BLaER1 (cell line): ENCODE data around the gene NCS1.
A peak's percentile ranks its signal among the peaks of the same experiment; 100 is the strongest.

Source experiments
- H3K27ac ChIP-seq: shearing (Covaris generic); formaldehyde crosslinking; 2 replicates; pipeline ENCODE4 v1.8.1; 2022
- H3K27me3 ChIP-seq: shearing (Covaris generic); formaldehyde crosslinking; 2 replicates; pipeline ENCODE4 v1.8.1; 2022
- H3K36me3 ChIP-seq: shearing (Covaris generic); formaldehyde crosslinking; 2 replicates; pipeline ENCODE4 v1.8.1; 2022
- H3K4me1 ChIP-seq: shearing (Covaris generic); formaldehyde crosslinking; 2 replicates; pipeline ENCODE4 v1.8.1; 2022
- H3K4me2 ChIP-seq: shearing (Covaris generic); formaldehyde crosslinking; 2 replicates; pipeline ENCODE4 v1.8.1; 2022
- H3K4me3 ChIP-seq: shearing (Covaris generic); formaldehyde crosslinking; 2 replicates; pipeline ENCODE4 v1.8.1; 2022
- H3K9ac ChIP-seq: shearing (Covaris generic); formaldehyde crosslinking; 2 replicates; pipeline ENCODE4 v1.8.1; 2022
- H3K9me3 ChIP-seq: shearing (Covaris generic); formaldehyde crosslinking; 2 replicates; pipeline ENCODE4 v1.8.1; 2022
- H4K20me1 ChIP-seq: shearing (Covaris generic); formaldehyde crosslinking; 2 replicates; pipeline ENCODE4 v1.8.1; 2022
- Cebpa-rat ChIP-seq: shearing (Covaris generic); IDR thresholded peaks from 2 replicates; pipeline ENCODE4 v1.8.1; 2022

Gene NCS1

DNA sequence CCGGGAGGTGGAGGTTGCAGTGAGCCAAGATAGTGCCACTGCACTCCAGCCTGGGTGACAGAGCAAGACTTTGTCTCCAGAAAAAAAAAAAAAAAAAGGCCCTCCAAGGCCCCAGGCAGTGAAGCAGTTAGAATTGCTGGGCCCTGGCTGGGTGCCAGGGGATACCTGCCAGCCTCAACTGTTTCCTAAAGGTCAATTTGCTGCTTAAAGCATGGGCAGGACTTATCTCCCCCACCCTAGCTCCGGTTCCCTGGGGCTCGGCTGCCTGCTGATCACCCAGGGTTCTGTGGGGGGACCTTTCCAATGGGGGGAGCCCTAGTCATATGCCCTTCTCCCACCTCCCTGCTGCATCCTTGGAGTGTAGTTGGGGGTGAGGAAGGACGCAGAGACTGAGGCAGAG is 25.7 kb downstream of the NCS1 start:
- H3K4me1 ChIP-seq = peaks cover 77% of the 10 kb centered on the region
- H3K4me2 ChIP-seq = no peak overlapping the region
- H3K27ac ChIP-seq = no peak overlapping the region
- H3K36me3 ChIP-seq = peaks cover 15% of the 10 kb centered on the region; the same call in 1 of the 2 replicates
- no peaks in the 10 kb centered on the region for H3K27me3 ChIP-seq
- no peak overlapping the region for H3K9ac ChIP-seq
- H4K20me1 ChIP-seq = peaks cover 89% of the 10 kb centered on the region
- H3K4me3 ChIP-seq = no peak overlapping the region
- no peaks in the 10 kb centered on the region for H3K9me3 ChIP-seq
- no peak for TF ChIP-seq Cebpa-rat

GRCh38 chr9:130198501-130199179 is 26.4 kb downstream of the NCS1 start:
- no peak overlapping the region for H3K9ac ChIP-seq
- peaks cover 70% of the 10 kb centered on the region for H3K4me1 ChIP-seq
- TF ChIP-seq Cebpa-rat = no peak
- H3K4me2 ChIP-seq = no peak overlapping the region
- H3K4me3 ChIP-seq = no peak overlapping the region
- no peak overlapping the region for H3K27ac ChIP-seq
- H3K9me3 ChIP-seq = no peaks in the 10 kb centered on the region
- peaks cover 81% of the 10 kb centered on the region for H4K20me1 ChIP-seq
- H3K27me3 ChIP-seq = no peaks in the 10 kb centered on the region
- H3K36me3 ChIP-seq = peaks cover 21% of the 10 kb centered on the region; the same call in 1 of the 2 replicates

DNA sequence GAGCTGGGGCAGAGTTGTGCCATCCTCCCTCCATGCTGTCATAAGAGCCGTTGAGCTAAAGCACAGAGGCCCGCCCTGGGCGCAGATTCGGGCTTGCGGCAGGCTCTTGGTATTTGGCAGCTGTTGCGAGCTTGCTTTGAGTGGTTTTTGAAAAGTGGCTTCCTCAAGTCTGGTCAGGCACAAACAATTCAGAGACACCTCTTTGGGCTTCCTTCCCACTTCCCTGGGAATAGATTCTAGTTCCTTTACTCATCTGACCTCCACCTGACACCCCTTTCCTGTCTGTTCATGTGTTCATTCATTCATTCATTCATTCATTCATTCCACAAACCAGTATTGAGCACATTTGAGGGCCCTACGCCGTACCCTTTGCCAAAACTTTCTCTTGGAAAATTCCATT is 27.4 kb downstream of the NCS1 start:
- peaks cover 71% of the 10 kb centered on the region for H4K20me1 ChIP-seq
- H3K9ac ChIP-seq = no peak overlapping the region
- H3K4me1 ChIP-seq = peaks cover 60% of the 10 kb centered on the region
- H3K9me3 ChIP-seq = no peaks in the 10 kb centered on the region
- no peak overlapping the region for H3K27ac ChIP-seq
- peak overlapping the region; percentile 67 for H3K4me2 ChIP-seq
- H3K4me3 ChIP-seq = no peak overlapping the region
- no peaks in the 10 kb centered on the region for H3K27me3 ChIP-seq
- no peak for TF ChIP-seq Cebpa-rat
- H3K36me3 ChIP-seq = peaks cover 25% of the 10 kb centered on the region; the same call in 1 of the 2 replicates

- H3K4me2 ChIP-seq = peak overlapping the region; percentile 67
- no peaks in the 10 kb centered on the region for H3K9me3 ChIP-seq
- TF ChIP-seq Cebpa-rat = no peak
- peaks cover 65% of the 10 kb centered on the region for H4K20me1 ChIP-seq
- H3K36me3 ChIP-seq = peaks cover 25% of the 10 kb centered on the region; the same call in 1 of the 2 replicates
- no peak overlapping the region for H3K27ac ChIP-seq
- H3K9ac ChIP-seq = no peak overlapping the region
- H3K27me3 ChIP-seq = no peaks in the 10 kb centered on the region
- H3K4me3 ChIP-seq = no peak overlapping the region
- H3K4me1 ChIP-seq = peaks cover 53% of the 10 kb centered on the region
Observed at GRCh38 chr9:130200038-130200849, 28.0 kb downstream of the NCS1 start.

DNA sequence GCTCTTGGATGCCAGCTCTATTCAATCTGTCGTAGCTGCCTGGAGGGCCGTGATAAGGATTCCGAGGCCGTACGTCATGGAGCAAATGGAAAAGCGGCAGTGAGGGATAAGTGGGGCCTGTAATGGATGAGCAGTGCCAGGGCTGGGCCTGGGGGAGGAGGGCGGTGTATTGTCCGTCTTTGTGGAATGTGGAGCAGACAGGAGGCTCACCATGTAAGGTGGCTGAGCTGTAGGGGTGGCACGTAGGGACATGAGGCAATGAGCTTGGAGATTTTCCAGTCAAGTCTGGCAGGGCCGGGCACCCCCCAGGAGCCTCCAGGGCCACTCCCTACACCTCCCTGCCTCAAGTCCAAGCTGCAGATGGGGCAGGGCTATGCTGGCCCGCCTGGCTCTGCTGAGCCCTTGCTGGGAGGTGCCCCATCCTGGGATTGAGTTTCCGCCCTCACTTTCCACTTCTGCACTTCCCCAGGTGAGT is 29.2 kb downstream of the NCS1 start:
- Histone ChIP-seq H3K9ac (no peak overlapping the region), H3K36me3 (peaks cover 25% of the 10 kb centered on the region; the same call in 1 of the 2 replicates), H3K4me1 (peaks cover 42% of the 10 kb centered on the region), H3K9me3 (no peaks in the 10 kb centered on the region), H3K27me3 (no peaks in the 10 kb centered on the region), H3K4me2 (no peak overlapping the region), H4K20me1 (peaks cover 54% of the 10 kb centered on the region), H3K27ac (no peak overlapping the region), H3K4me3 (no peak overlapping the region)
- no peak for TF ChIP-seq Cebpa-rat

DNA sequence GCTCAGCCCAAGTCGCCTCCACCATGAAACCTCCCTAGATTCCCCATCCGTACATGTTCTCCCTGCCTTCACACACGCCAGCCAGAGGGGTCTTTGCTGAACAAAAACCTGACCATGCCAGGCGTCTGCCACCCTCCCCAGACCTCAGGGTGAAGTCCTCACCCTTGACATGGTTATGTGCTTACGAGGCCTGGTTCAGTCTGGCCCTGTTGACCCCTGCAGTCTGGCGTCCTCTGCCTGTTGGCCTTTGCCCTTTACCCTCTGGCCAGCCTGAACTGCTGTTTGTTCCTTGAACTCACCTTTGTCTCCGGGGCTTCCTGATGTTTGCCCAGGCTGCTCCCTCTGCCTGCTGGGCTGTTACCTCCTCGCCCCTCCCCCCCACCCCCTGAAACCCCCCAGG is 29.8 kb downstream of the NCS1 start:
- peaks cover 25% of the 10 kb centered on the region; the same call in 1 of the 2 replicates for H3K36me3 ChIP-seq
- H3K4me2 ChIP-seq = no peak overlapping the region
- no peak overlapping the region for H3K27ac ChIP-seq
- no peak overlapping the region for H3K9ac ChIP-seq
- peaks cover 38% of the 10 kb centered on the region for H3K4me1 ChIP-seq
- TF ChIP-seq Cebpa-rat = no peak
- H3K9me3 ChIP-seq = no peaks in the 10 kb centered on the region
- no peaks in the 10 kb centered on the region for H3K27me3 ChIP-seq
- no peak overlapping the region for H3K4me3 ChIP-seq
- peaks cover 54% of the 10 kb centered on the region for H4K20me1 ChIP-seq

DNA sequence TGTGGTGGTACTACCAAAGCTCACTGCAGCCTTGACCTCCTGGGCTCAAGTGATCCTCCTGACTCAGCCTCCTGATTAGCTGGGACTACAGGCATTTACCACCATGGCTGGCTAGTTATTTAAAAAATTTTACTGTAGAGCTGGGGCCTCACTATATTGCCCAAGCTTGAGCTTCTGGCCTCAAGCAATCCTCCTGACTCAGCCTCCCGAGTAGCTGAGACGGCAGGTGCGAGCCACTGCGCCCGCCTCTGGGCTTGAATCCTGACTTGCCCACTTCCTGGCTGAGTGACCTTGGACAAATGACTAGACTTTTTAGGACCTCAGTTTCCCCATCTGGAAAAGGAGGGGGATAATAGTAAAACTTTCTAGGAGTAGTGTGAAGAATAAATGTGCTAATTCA is 32.1 kb downstream of the NCS1 start:
- H3K36me3 ChIP-seq = peaks cover 25% of the 10 kb centered on the region; the same call in 1 of the 2 replicates
- no peak overlapping the region for H3K9ac ChIP-seq
- H3K27ac ChIP-seq = no peak overlapping the region
- no peaks in the 10 kb centered on the region for H3K9me3 ChIP-seq
- H3K4me3 ChIP-seq = no peak overlapping the region
- peaks cover 35% of the 10 kb centered on the region for H3K4me1 ChIP-seq
- no peaks in the 10 kb centered on the region for H3K27me3 ChIP-seq
- H3K4me2 ChIP-seq = no peak overlapping the region
- TF ChIP-seq Cebpa-rat = no peak
- H4K20me1 ChIP-seq = peaks cover 52% of the 10 kb centered on the region

DNA sequence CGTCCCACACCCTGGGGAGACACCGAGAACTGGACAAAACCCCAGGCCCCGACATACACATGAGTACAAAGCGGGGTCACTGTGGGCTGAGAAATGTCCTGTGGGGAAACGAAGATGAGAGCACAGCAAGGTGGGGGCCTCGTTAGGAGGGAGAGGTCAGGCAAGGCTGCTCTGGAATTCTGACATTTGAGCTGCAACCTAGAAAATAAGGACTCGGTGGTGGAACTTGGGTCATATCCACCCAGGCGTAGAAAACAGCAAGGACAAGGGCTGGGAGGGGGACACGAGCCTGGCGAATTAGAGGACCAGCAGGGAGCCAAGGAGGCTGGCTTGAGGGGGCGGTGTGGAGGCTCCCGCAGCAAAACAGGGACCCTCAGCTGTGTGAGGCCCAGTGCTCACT is 32.8 kb downstream of the NCS1 start:
- H3K9me3 ChIP-seq = no peaks in the 10 kb centered on the region
- peaks cover 25% of the 10 kb centered on the region; the same call in 1 of the 2 replicates for H3K36me3 ChIP-seq
- H4K20me1 ChIP-seq = peaks cover 52% of the 10 kb centered on the region
- no peaks in the 10 kb centered on the region for H3K27me3 ChIP-seq
- no peak overlapping the region for H3K27ac ChIP-seq
- peaks cover 35% of the 10 kb centered on the region for H3K4me1 ChIP-seq
- no peak overlapping the region for H3K4me2 ChIP-seq
- no peak for TF ChIP-seq Cebpa-rat
- H3K9ac ChIP-seq = no peak overlapping the region
- no peak overlapping the region for H3K4me3 ChIP-seq

GRCh38 chr9:130205912-130206311 is 33.7 kb downstream of the NCS1 start:
- Histone ChIP-seq H3K9ac (no peak overlapping the region), H3K27ac (no peak overlapping the region), H3K9me3 (no peaks in the 10 kb centered on the region), H3K4me3 (no peak overlapping the region), H3K27me3 (no peaks in the 10 kb centered on the region), H3K36me3 (peaks cover 25% of the 10 kb centered on the region; the same call in 1 of the 2 replicates), H4K20me1 (peaks cover 52% of the 10 kb centered on the region), H3K4me1 (peaks cover 35% of the 10 kb centered on the region), H3K4me2 (no peak overlapping the region)
- TF ChIP-seq Cebpa-rat = no peak

GRCh38 chr9:130206579-130206978 is 34.4 kb downstream of the NCS1 start:
- Histone ChIP-seq H3K36me3 (peaks cover 19% of the 10 kb centered on the region; the same call in 1 of the 2 replicates), H3K4me3 (no peak overlapping the region), H4K20me1 (peaks cover 52% of the 10 kb centered on the region), H3K4me2 (no peak overlapping the region), H3K27ac (no peak overlapping the region), H3K4me1 (peaks cover 35% of the 10 kb centered on the region), H3K27me3 (no peaks in the 10 kb centered on the region), H3K9ac (no peak overlapping the region), H3K9me3 (no peaks in the 10 kb centered on the region)
- no peak for TF ChIP-seq Cebpa-rat
